ENCODE results near the gene BTBD9. TPM values are rescaled to one million over a fixed set of nuclear protein-coding genes. Genes with fewer than 3 reads are reported as not detected.

The BTBD9 gene
- total RNA-seq, 3 donors from 2014 or later, result 12.8 to 25.5 (median 19.0) TPM

DNA sequence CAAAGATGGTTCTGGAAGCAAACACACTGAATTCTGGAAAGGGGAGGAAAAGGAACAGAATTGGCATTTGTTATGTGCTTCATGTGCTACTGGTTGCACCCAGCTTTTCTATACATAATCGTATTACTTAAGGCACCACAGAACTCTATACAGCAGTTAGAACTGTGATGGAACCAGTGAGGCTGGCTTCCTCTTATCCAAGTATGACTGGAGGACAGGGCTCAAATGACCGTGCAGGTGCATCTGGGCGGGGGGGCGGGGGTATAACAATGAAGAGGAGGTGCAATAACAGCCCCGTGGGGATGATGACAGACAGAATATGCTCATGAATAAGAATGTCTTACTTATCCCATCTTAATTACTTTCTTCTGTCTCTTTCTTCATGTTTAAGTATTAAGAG, 144.2 kb downstream of the BTBD9 start:
- Histone ChIP-seq H3K4me3 (no peak overlapping the region), H3K36me3 (no peaks in the 10 kb centered on the region), H3K27me3 (no peaks in the 10 kb centered on the region), H3K9me3 (no peaks in the 10 kb centered on the region), H3K4me1 (no peaks in the 10 kb centered on the region), H3K27ac (no peak overlapping the region)
- TF ChIP-seq POLR2A (IDR thresholded peaks at IDR 0.05), result no peak
- TF ChIP-seq, protein P1, sequence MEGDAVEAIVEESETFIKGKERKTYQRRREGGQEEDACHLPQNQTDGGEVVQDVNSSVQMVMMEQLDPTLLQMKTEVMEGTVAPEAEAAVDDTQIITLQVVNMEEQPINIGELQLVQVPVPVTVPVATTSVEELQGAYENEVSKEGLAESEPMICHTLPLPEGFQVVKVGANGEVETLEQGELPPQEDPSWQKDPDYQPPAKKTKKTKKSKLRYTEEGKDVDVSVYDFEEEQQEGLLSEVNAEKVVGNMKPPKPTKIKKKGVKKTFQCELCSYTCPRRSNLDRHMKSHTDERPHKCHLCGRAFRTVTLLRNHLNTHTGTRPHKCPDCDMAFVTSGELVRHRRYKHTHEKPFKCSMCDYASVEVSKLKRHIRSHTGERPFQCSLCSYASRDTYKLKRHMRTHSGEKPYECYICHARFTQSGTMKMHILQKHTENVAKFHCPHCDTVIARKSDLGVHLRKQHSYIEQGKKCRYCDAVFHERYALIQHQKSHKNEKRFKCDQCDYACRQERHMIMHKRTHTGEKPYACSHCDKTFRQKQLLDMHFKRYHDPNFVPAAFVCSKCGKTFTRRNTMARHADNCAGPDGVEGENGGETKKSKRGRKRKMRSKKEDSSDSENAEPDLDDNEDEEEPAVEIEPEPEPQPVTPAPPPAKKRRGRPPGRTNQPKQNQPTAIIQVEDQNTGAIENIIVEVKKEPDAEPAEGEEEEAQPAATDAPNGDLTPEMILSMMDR (IDR thresholded peaks at IDR 0.05), result no peak
- no peak for TF ChIP-seq POLR2AphosphoS5 (IDR thresholded peaks at IDR 0.05)
- no peak for DNase-seq (ENCODE audit: low spot score in 2 of 2)
- intact Hi-C loops (cut with DNase I; ENCODE audit: low total_unique reads), result no loop called here

DNA sequence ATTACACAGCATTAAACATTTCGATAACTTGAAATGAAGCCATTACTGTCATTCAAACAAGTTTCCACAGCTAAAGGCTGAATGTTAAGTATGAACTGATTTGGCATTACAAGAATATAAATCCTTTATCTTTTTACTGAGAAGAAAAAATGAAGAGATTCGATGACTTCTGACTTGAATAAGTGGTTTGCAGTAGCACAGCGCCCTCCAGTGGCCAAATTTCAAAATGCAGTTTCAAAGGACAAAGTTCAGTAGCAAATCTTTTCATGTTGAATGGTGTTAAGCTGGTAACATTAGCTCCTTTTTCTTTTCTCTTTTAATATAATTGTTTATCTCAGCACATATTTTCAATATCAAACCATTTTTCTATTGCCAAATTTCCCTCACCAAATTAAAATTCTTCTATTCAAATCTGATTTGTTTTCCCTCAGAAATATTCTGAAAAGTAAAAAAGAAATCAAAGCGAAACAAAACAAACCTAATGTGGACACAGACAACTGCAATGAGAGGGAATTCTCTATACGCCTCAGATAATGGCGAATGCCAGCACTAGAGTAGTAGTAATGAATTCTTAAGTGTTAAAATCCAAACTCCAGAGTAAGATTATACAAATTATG, 145.7 kb downstream of the BTBD9 start:
- no peaks in the 10 kb centered on the region for H3K36me3 ChIP-seq
- peak; percentile 74 to 81 for DNase-seq (ENCODE audit: low spot score in 2 of 2)
- intact Hi-C loops (cut with DNase I; ENCODE audit: low total_unique reads), result no loop called here
- H3K27me3 ChIP-seq, result no peaks in the 10 kb centered on the region
- no peak for TF ChIP-seq POLR2A (IDR thresholded peaks at IDR 0.05)
- TF ChIP-seq, protein P1 (IDR thresholded peaks at IDR 0.05), result peak; percentile 81 to 93 (median 85)
- H3K4me3 ChIP-seq, result no peak overlapping the region
- H3K9me3 ChIP-seq, result no peaks in the 10 kb centered on the region
- no peaks in the 10 kb centered on the region for H3K4me1 ChIP-seq
- no peak overlapping the region for H3K27ac ChIP-seq

DNA sequence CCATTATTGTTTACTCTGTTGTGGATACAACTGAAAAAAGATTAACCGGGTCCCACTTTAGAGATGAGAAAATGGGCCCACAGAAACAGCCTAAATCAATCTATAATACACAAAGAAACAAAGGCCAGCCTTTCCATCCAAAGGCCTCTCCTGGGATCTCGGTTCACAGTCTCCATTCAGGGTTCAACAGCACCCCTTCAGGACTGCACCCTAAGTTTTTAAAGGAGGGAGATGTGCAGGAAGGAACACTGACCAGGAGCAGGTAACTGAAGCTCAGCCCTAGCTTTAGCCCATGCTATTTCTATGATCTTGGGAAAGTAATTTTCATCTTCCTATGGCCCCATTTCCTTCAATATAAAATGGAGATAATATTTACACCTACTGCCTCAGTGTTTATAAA, 147.7 kb downstream of the BTBD9 start:
- DNase-seq (ENCODE audit: low spot score in 2 of 2), result no peak
- H3K4me3 ChIP-seq, result no peak overlapping the region
- intact Hi-C loops (cut with DNase I; ENCODE audit: low total_unique reads), result no loop called here
- H3K9me3 ChIP-seq, result no peaks in the 10 kb centered on the region
- H3K36me3 ChIP-seq, result no peaks in the 10 kb centered on the region
- no peaks in the 10 kb centered on the region for H3K4me1 ChIP-seq
- no peaks in the 10 kb centered on the region for H3K27me3 ChIP-seq
- no peak overlapping the region for H3K27ac ChIP-seq
- TF ChIP-seq, protein P1 (IDR thresholded peaks at IDR 0.05), result no peak
- no peak for TF ChIP-seq POLR2AphosphoS5 (IDR thresholded peaks at IDR 0.05)
- no peak for TF ChIP-seq POLR2A (IDR thresholded peaks at IDR 0.05)

DNA sequence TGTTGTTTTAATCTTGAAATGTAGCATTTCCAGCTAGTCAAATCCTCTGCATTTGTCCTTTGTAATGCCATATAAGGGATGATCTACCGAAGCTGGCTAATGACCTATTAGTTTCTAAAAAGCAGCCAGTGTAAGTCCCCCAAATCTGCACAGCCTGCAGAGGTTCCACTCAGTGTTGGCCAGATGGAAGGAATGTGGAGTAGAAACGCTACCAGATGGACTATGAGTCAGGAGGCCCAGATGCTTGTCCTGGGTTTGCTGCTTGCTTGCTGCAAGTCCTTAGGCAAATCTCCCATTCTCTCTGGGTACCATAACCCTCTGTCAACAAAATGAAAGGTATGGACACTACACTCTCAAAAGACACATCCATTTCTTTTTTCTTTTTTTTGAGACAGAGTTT, 149.8 kb downstream of the BTBD9 start:
- no peak for DNase-seq (ENCODE audit: low spot score in 2 of 2)
- TF ChIP-seq POLR2A (IDR thresholded peaks at IDR 0.05), result no peak
- TF ChIP-seq, protein P1 (IDR thresholded peaks at IDR 0.05), result no peak
- no peak for TF ChIP-seq POLR2AphosphoS5 (IDR thresholded peaks at IDR 0.05)
- Histone ChIP-seq H3K4me1 (no peaks in the 10 kb centered on the region), H3K9me3 (no peaks in the 10 kb centered on the region), H3K4me3 (no peak overlapping the region), H3K27me3 (no peaks in the 10 kb centered on the region), H3K27ac (no peak overlapping the region), H3K36me3 (no peaks in the 10 kb centered on the region)
- intact Hi-C loops (cut with DNase I; ENCODE audit: low total_unique reads), result no loop called here

DNA sequence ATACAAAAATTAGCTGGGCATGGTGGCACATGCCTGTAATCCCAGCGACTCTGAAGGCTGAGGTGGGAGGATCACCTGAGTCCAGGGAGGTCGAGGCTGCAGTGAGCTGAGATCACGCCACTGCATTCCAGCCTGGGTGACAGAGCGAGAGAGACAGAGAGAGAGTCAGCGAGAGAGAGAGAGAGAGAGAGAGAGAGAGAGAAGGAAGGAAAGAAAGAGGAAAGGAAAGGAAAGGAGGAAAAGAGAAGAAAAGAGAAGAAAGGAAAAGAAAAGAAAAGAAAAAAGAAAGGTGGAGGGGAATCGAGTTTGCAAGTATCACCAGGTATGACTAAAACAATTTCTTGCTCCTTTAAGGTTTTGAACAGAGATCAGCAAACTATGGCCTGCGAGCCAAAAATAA, 152.3 kb downstream of the BTBD9 start:
- no peaks in the 10 kb centered on the region for H3K9me3 ChIP-seq
- no peak for DNase-seq (ENCODE audit: low spot score in 2 of 2)
- intact Hi-C loops (cut with DNase I; ENCODE audit: low total_unique reads), result no loop called here
- TF ChIP-seq POLR2A (IDR thresholded peaks at IDR 0.05) (no peak), POLR2AphosphoS5 (IDR thresholded peaks at IDR 0.05) (no peak)
- TF ChIP-seq, protein P1 (IDR thresholded peaks at IDR 0.05), result no peak
- H3K4me3 ChIP-seq, result no peak overlapping the region
- no peaks in the 10 kb centered on the region for H3K4me1 ChIP-seq
- no peak overlapping the region for H3K27ac ChIP-seq
- no peaks in the 10 kb centered on the region for H3K27me3 ChIP-seq
- no peaks in the 10 kb centered on the region for H3K36me3 ChIP-seq
